ENCODE measurements around the gene SLC32A1. TPM values are rescaled to one million over a fixed set of nuclear protein-coding genes. Genes with fewer than 3 reads are reported as not detected.

The SLC32A1 gene
- total RNA-seq, 1 experiment from 2014 or later = not detected

GRCh38 chr20:38722683-38723016 lies 1.6 kb upstream of the SLC32A1 start:
- no peaks in the 10 kb centered on the region for H3K9me2 ChIP-seq (ENCODE audit: insufficient read depth)
- no peaks in the 10 kb centered on the region for H3K4me1 ChIP-seq (ENCODE audit: control insufficient read depth in 1 of 2, insufficient read depth in 2 of 2, low read length in 2 of 2)
- H3K79me2 ChIP-seq (ENCODE audit: insufficient read depth, low read length) = no peaks in the 10 kb centered on the region
- no peak overlapping the region for H2AFZ ChIP-seq (ENCODE audit: low read depth, low read length, poor library complexity, severe bottlenecking)
- intact Hi-C loops (cut with micrococcal nuclease) = no loop called here
- TF ChIP-seq FOSL1 (IDR thresholded peaks at IDR 0.05; ENCODE audit: low read depth) = no peak
- no peak for TF ChIP-seq YY1 (IDR thresholded peaks at IDR 0.05; ENCODE audit: extremely low read depth, insufficient replicate concordance, low read depth, low read length)
- no peak for TF ChIP-seq CTCF (IDR thresholded peaks at IDR 0.05 in 2 of 3, conservative IDR thresholded peaks at IDR 0.05 in 1 of 3; ENCODE audit: borderline replicate concordance in 1 of 3, insufficient read depth in 1 of 3, low read depth in 2 of 3, low read length in 2 of 3)
- TF ChIP-seq ELF1 (IDR thresholded peaks at IDR 0.05; ENCODE audit: borderline replicate concordance, low read depth) = no peak
- TF ChIP-seq CEBPB (IDR thresholded peaks at IDR 0.05; ENCODE audit: low read depth) = no peak
- TF ChIP-seq TCF7L2 (IDR thresholded peaks at IDR 0.05; ENCODE audit: borderline replicate concordance, extremely low read depth, insufficient read depth, insufficient read length) = no peak
- no peak for TF ChIP-seq EZH2phosphoT487 (IDR thresholded peaks at IDR 0.05; ENCODE audit: borderline replicate concordance)
- no peak for TF ChIP-seq REST (IDR thresholded peaks at IDR 0.05; ENCODE audit: low read depth)
- no peak for TF ChIP-seq EZH2 (IDR thresholded peaks at IDR 0.05)
- no peak for TF ChIP-seq ATF3 (IDR thresholded peaks at IDR 0.05)
- no peak for TF ChIP-seq MAX (IDR thresholded peaks at IDR 0.05)
- TF ChIP-seq EGR1 (IDR thresholded peaks at IDR 0.05; ENCODE audit: low read depth) = no peak
- no peak for TF ChIP-seq JUND (IDR thresholded peaks at IDR 0.05)
- no peak for TF ChIP-seq CBX3 (IDR thresholded peaks at IDR 0.05; ENCODE audit: low read depth)
- TF ChIP-seq SRF (IDR thresholded peaks at IDR 0.05; ENCODE audit: low read depth) = no peak
- peaks cover 47% of the 10 kb centered on the region for H3K27me3 ChIP-seq (ENCODE audit: insufficient read depth, low read length)
- no peak overlapping the region for H3K4me3 ChIP-seq (replicated peaks in 1 of 2; ENCODE audit: low read depth in 1 of 2, low read length in 2 of 2)
- CTCF ChIA-PET = no interaction called here
- no peak overlapping the region for H3K4me2 ChIP-seq (ENCODE audit: low read length)
- RAD21 ChIA-PET (ENCODE audit: low non-redundant PET in 1 of 2, low total read pairs in 2 of 2, uncharacterized antibody in 2 of 2, unreplicated experiment in 2 of 2) = no interaction called here
- ATAC-seq (0 out of 2 replicates have a peak, but pooled peaks have one; percentile 34), DNase-seq (ENCODE audit: low read depth, low spot score) (no peak)
- no peak overlapping the region for H3K27ac ChIP-seq (ENCODE audit: low read depth, low read length)
- POLR2A ChIA-PET = no interaction called here
- no peaks in the 10 kb centered on the region for H3K9me3 ChIP-seq (ENCODE audit: control insufficient read depth in 1 of 2, insufficient read depth in 1 of 2, low read depth in 1 of 2, low read length in 2 of 2)
- no peaks in the 10 kb centered on the region for H4K20me1 ChIP-seq (ENCODE audit: insufficient read depth)
- H3K36me3 ChIP-seq (ENCODE audit: control insufficient read depth in 1 of 2, insufficient read depth in 2 of 2, low read length in 2 of 2) = no peaks in the 10 kb centered on the region
- H3K9ac ChIP-seq (ENCODE audit: low read length) = no peak overlapping the region
- BruUV-seq (replicated peaks) = no TSS peak
